NB4 (cell line): ENCODE data around the gene OR5K4.

Experiments
- DNase-seq: peaks from one replicate; pipeline ENCODE4 v3.0.0; 2010; ENCODE audit warnings: low read depth
- H3K4me3 ChIP-seq: one replicate; pipeline ENCODE4 v1.5.1; 2011; ENCODE audit warnings: mild to moderate bottlenecking, low read depth, low read length, moderate library complexity
- CTCF ChIP-seq: IDR thresholded peaks from one replicate; pipeline ENCODE4 v1.5.1; 2012; ENCODE audit warnings: low read depth, low read length
- MAX ChIP-seq: IDR thresholded peaks from 2 replicates; pipeline ENCODE4 v1.6.1; 2011; ENCODE audit warnings: low read depth, low read length
- MYC ChIP-seq: IDR thresholded peaks from 2 replicates; pipeline ENCODE4 v1.6.1; 2011; ENCODE audit warnings: low read depth, low read length
- POLR2A ChIP-seq: IDR thresholded peaks from 2 replicates; pipeline ENCODE4 v1.6.1; 2011; ENCODE audit warnings: mild to moderate bottlenecking; ENCODE audit not compliant: insufficient read length; ENCODE audit errors: extremely low read depth

The OR5K4 gene

GRCh38 chr3:98353554-98353953, at the start of gene OR5K4:
Gene OR5K4 (plus strand): TSS chr3:98353854. CDS start chr3:98353854, 0 bp downstream.
- DNase-seq: no peak
- TF ChIP-seq MAX (no peak), MYC (no peak), CTCF (no peak), POLR2A (no peak)

GRCh38 chr3:98322101-98322500, 31.6 kb upstream of the OR5K4 start:
- no peak for DNase-seq
- no peak overlapping the region for H3K4me3 ChIP-seq
- TF ChIP-seq MYC: no peak
- no peak for TF ChIP-seq MAX
- TF ChIP-seq CTCF: no peak
- TF ChIP-seq POLR2A: no peak

More at GRCh38 chr3:98353554-98353953, at the start of gene OR5K4:
- no peak within 1 kb of the TSS for H3K4me3 ChIP-seq

- DNase-seq: no peak
- H3K4me3 ChIP-seq: no peak overlapping the region
- TF ChIP-seq MYC: no peak
- TF ChIP-seq MAX: no peak
- no peak for TF ChIP-seq CTCF
- no peak for TF ChIP-seq POLR2A
Observed at GRCh38 chr3:98322686-98323085, 31.0 kb upstream of the OR5K4 start.

- no peak overlapping the region for H3K4me3 ChIP-seq
- no peak for TF ChIP-seq CTCF
- TF ChIP-seq MAX: no peak
- TF ChIP-seq MYC: no peak
- no peak for TF ChIP-seq POLR2A
- DNase-seq: no peak
Observed at GRCh38 chr3:98323425-98323824, 30.2 kb upstream of the OR5K4 start.

- no peak for DNase-seq
- TF ChIP-seq POLR2A: no peak
- no peak for TF ChIP-seq CTCF
- no peak for TF ChIP-seq MYC
- no peak for TF ChIP-seq MAX
- H3K4me3 ChIP-seq: no peak overlapping the region
Observed at GRCh38 chr3:98325055-98325454, 28.6 kb upstream of the OR5K4 start.
